Loucy (cell line): ENCODE measurements around the gene RHEB.

ENCODE experiments used
- EZH2phosphoT487 ChIP-seq: fragments of 200-600 bp; IDR thresholded peaks from 2 replicates; pipeline ENCODE4 v1.6.1; 2018; ENCODE audit warnings: antibody characterized with exemption, mild to moderate bottlenecking, moderate library complexity, borderline replicate concordance
- TF ChIP-seq, protein P1 (sequence below): fragments of 200-600 bp; sonication (generic); conservative IDR thresholded peaks from 2 replicates; pipeline ENCODE4 v1.5.1; 2014; ENCODE audit warnings: mild to moderate bottlenecking, antibody characterized with exemption, low read length

DNA sequence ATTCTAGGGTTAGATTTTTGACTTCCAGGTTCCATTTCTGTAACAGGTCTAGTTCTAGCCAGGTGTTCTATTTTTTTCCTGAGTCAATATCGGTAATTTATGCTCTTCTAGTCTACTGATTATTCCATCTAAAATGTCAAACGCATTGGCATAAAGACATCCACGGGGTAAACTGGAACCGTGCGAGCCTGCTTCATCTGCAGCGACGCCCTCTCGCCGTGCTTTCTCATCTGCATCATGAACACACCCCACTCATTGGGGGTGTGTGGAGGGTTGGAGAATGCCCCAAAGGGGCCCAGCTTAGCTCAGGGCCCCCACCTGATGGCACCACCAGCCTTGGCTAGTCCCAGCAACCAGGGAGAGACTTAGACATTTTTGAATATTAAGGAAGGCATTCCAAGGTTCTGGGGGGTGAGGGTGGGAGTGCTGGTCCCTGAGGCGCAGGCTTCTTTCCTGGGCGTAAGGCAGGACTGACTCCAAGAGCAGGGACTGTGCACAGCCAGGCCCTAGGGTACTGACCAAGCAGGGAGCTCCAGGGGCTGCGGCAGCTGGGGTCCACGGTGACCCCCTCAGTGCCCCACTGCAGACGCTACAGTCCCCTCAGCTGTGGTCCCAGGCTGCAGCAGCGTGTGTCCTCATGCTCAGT lies 66.9 kb downstream of the RHEB start:
- TF ChIP-seq, protein P1, sequence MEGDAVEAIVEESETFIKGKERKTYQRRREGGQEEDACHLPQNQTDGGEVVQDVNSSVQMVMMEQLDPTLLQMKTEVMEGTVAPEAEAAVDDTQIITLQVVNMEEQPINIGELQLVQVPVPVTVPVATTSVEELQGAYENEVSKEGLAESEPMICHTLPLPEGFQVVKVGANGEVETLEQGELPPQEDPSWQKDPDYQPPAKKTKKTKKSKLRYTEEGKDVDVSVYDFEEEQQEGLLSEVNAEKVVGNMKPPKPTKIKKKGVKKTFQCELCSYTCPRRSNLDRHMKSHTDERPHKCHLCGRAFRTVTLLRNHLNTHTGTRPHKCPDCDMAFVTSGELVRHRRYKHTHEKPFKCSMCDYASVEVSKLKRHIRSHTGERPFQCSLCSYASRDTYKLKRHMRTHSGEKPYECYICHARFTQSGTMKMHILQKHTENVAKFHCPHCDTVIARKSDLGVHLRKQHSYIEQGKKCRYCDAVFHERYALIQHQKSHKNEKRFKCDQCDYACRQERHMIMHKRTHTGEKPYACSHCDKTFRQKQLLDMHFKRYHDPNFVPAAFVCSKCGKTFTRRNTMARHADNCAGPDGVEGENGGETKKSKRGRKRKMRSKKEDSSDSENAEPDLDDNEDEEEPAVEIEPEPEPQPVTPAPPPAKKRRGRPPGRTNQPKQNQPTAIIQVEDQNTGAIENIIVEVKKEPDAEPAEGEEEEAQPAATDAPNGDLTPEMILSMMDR = no peak
- TF ChIP-seq EZH2phosphoT487 = no peak
